GM23248 (cell line): ENCODE results near the gene ADAM19.

Experiments used
- EZH2 ChIP-seq: fragments of 200-600 bp; sonication (generic); IDR thresholded peaks from 2 replicates; pipeline ENCODE4 v1.6.1; 2018; ENCODE audit warnings: antibody characterized with exemption, mild to moderate bottlenecking; ENCODE audit not compliant: insufficient read depth, poor library complexity, severe bottlenecking
- EZH2phosphoT487 ChIP-seq: fragments of 200-600 bp; sonication (generic); IDR thresholded peaks from 2 replicates; pipeline ENCODE4 v1.6.1; 2018; ENCODE audit warnings: antibody characterized with exemption, moderate library complexity, mild to moderate bottlenecking, low read depth; ENCODE audit not compliant: insufficient read depth

DNA sequence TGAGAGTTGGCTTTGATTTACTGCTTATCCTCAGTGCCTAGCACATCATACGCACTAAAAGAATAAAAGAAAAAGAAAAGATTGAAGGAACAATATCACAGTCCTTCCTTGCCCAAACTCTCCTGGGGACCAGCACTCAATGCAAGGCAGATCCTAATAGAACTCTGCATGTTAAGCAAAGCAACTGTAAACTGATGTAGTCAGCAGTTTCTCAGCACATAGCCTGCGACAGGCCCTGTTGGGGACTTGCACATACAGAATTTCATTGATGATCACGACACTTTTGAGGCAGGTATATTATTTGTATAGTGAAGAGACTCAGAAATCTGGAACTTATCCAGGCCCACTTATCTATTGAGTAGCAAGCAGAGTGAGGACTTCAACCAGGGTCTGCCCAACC lies 100.1 kb downstream of the ADAM19 start:
- TF ChIP-seq EZH2 = no peak
- no peak for TF ChIP-seq EZH2phosphoT487
